Bronchus fibroblast of lung (primary cell): ENCODE measurements around the gene TMEM79. TPM values are rescaled to one million over a fixed set of nuclear protein-coding genes. Genes with fewer than 3 reads are reported as not detected.

ENCODE experiments used
- total RNA-seq: library from RNA; depleted of rRNA; stranded (reverse); fragments of >200 nt; gene quantifications from 2 replicates; pipeline ENCODE4 v1.2.3, GENCODE V29; 2015

The TMEM79 gene, protein sequence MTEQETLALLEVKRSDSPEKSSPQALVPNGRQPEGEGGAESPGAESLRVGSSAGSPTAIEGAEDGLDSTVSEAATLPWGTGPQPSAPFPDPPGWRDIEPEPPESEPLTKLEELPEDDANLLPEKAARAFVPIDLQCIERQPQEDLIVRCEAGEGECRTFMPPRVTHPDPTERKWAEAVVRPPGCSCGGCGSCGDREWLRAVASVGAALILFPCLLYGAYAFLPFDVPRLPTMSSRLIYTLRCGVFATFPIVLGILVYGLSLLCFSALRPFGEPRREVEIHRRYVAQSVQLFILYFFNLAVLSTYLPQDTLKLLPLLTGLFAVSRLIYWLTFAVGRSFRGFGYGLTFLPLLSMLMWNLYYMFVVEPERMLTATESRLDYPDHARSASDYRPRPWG
- total RNA-seq: 1.8 and 2.5 TPM in 2 replicates

DNA sequence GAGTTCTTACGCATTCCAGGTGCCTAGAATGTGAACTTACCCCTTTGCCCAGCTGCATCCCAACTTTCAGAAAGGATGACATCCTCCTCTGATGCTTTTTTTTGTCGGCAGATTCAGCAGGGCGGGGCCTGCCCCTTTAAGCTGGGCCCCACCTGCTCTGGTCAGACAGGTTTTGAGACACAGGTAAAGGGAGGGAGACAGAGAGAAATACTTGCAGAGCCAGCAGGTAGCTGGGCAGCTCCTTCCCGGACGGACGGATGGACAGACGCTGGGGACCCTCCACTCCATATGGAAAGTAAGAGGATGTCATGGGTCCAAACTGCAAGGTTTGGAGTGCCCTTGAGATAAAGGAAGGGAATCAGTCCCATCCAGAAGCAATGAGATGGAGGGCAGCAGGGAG is at the start of gene TMEM79:
Gene TMEM79 (plus strand): TSS at position 214 of the 400 bp plus-strand sequence. CDS start 902 bp downstream, outside the sequence.

DNA sequence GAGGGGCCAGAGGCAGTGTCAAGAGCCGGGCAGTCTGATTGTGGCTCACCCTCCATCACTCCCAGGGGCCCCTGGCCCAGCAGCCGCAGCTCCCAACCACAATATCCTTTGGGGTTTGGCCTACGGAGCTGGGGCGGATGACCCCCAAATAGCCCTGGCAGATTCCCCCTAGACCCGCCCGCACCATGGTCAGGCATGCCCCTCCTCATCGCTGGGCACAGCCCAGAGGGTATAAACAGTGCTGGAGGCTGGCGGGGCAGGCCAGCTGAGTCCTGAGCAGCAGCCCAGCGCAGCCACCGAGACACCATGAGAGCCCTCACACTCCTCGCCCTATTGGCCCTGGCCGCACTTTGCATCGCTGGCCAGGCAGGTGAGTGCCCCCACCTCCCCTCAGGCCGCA is 42.2 kb upstream of the TMEM79 start, which contains the start of gene BGLAP:
Gene BGLAP (plus strand): TSS at position 259 of the 400 bp plus-strand sequence. CDS start 48 bp downstream, at position 307.

DNA sequence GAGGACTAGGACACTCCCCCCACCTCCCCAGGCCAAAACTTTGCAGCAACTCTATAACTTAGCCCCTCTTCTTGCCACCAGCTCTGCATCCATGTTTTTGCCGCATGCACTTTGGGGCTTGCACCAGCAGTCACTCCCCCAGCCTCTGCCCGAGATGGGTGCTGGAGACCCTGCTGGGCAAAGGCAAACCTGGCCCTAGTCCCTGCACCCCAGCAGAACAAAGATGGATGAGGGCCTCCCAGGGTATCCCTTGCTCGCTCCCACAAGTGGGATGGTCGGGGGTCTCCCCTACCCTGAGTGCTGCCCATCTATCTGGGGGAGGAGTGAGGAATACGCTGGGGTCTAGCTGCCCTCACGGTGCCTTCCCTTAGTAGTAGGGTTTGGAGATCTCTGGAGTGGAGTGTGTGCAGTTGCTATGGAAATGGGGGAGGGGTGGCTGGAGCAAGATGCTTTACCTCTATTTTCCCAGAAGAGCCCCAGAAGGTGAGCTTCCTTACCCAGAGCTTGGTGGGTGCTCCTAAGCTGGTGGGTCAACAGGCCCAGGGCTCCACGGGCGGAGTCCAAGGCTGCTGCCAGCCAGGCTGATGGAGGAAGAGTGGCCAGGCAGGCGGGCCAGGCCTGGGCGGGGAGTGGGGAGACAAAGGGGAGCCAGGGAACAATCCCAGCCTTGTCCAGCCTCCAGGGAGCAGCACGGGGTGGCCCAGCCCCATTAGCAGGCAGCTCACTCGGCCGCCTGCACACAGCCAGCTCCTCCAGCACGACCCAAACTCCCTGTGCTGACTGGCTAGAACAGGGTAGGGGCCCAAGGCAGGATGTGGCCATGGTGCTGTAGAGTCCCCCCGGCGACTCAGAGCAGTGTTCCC is 36.4 kb upstream of the TMEM79 start, which contains the start of gene PAQR6:
Gene PAQR6 (minus strand): TSS at position 597 of the 863 bp plus-strand sequence. CDS start 1,325 bp downstream, outside the sequence.

DNA sequence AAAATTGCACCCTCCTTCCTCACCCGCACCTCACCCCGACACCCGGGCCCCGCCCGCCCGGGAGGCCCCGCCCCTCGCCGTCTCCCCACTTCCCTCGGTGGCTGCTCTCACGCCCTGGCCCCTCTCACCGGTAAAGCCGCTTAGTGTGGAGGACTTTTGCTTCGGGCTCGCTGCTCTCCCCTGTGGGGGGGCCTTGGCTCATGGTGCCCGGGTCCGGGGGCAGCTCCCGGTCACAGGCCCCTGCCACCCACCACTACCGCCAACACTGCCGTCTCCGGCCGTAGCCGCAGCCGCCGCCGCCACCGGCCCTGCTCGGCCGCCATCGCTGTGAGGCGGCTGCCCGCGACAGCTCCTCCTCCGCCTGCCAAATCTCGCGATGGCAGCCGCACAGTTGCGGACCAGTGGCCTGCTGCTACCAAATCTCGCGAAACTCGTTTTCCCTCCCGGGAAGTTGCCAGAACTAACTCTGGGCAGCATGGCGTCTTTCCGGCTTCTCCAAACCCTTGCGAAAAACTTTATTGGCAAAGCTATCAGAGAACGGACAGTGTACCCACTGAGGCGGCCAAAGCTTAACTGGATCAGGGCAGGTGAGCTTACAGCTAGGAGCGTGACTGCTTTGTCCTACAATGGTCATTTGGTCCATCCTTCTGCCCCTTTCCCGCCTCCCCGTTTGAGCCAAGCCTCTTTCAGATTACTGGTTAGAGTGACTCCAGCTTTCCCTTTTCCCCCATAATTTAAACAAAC is 1.5 kb upstream of the TMEM79 start, which contains the start of gene SMG5:
Gene SMG5 (minus strand): TSS at position 347 of the 744 bp plus-strand sequence. CDS start 145 bp downstream, at position 202.

DNA sequence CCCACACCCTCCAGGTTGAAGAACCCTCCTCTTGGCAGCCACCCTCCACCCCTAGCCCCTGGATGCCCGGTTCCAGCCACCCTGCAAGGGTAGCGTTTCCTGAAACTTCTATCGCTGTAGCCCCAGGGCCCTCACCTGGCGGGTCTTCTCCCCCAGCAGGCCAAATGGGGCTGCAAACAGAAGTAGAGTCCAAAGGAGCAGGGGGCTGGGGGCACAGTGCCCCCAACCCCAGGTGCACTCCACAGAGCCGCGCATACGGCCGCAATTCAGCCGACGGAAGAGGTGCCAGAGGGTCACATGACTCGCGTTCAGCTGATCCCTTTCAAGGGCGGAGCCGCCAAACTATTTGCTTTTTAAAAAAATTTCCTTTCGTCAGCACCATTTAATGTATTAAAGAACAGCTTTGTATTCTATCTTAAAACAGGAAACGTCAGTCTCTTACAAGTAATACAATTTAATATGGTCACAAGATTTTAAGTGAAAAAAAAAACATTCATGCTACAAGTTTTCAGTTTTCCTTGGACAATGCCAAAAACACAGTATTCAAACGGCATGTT is 11.3 kb downstream of the TMEM79 start, which contains the start of gene GLMP:
Gene GLMP (minus strand): TSS at position 289 of the 557 bp plus-strand sequence. CDS start 34 bp downstream, at position 255.

DNA sequence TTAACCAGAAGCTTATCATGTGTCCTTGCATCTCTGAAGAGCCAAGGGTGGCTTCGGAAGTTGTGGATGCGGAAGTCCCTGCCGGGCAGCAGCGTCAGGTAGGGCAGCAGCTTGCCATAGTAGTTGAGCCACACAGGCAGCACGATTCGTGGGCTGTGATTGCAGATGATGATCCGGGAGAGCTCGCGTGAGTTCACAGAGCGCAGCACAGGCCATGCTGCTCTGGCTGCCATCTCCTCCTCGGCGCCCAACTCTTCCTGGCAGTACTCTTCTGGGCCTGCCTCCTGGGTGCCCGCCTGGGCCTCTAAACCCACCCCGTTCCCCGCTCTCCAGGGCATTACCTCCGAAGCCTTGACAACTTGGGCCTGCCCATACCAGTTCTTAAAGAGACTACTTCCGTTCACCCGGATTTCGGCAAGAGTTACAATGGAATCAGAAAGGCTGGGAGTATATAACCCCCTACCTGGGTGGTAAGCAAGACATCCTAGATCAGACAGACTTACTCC is 14.8 kb downstream of the TMEM79 start, which contains the start of gene VHLL:
Gene VHLL (minus strand): TSS at position 456 of the 506 bp plus-strand sequence. CDS start 118 bp downstream, at position 338.

DNA sequence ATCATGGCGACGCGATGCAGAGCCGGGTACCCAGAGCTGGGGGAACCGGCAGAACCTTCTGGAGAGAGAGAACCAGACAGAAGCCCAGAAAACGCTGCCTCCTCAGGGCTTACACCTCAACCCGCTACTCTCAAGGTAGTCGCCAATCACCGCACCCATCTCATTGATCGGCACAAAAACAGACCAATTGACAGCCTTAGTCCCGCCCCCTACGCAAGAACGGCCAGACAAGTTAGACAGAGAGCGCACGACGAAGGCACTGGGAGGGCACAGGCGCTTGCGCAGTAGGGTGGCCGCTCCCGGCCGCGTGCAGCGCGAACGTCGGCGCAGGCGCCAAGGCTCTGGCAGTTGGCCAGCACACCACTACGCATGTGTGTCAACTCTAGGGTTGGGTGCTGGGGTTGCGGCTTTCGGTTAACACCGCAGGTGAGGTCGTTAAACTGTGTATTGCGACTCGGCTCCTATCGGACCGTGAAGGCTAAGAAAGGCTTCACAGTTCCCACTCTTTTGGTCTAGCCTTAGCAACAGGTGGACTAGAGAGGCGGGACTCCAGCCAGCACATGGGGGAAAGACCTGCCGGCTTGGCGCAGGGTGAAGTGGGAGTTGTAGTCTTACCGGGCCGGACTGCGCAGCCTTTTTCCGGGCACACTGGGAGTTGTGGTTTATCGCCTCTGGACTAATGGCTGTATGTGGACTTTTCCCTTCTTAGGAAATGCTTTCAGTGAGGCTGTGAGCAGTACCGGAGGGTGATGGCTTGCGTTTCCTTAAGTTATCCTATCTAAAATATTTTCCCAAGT is 54.3 kb downstream of the TMEM79 start, which contains the start of the genes CCT3 and TSACC:
Gene CCT3 (minus strand): TSS at position 113 of the 797 bp plus-strand sequence. CDS start 108 bp downstream, at position 5.
Gene TSACC (plus strand): TSS at position 347 of the 797 bp plus-strand sequence. CDS start 1,232 bp downstream, outside the sequence.

Other genes with a start within 250 kb of the TMEM79 start
- gene UBQLN4, start 230.5 kb upstream of the TMEM79 start, total RNA-seq: 17.3 and 17.4 TPM in 2 replicates
- 80.4 and 88.7 TPM in 2 replicates for gene LAMTOR2, start 229.5 kb upstream of the TMEM79 start, total RNA-seq
- gene RAB25, start 223.2 kb upstream of the TMEM79 start, total RNA-seq: 0.15 TPM in 1 of 2 replicates, not detected in the other
- 5.1 and 6.2 TPM in 2 replicates for gene MEX3A, start 201.9 kb upstream of the TMEM79 start, total RNA-seq
- gene LMNA, start 169.6 kb upstream of the TMEM79 start, total RNA-seq: 888 and 901 TPM in 2 replicates
- 0.67 and 0.74 TPM in 2 replicates for gene SEMA4A, start 130.7 kb upstream of the TMEM79 start, total RNA-seq
- gene SLC25A44, start 90.2 kb upstream of the TMEM79 start, total RNA-seq: 10.1 and 11.0 TPM in 2 replicates
- 78.7 and 84.4 TPM in 2 replicates for gene PMF1, start 71.3 kb upstream of the TMEM79 start, total RNA-seq
- 0.59 TPM in 1 of 2 replicates, not detected in the other for gene BGLAP, start 42.1 kb upstream of the TMEM79 start, total RNA-seq
- gene PAQR6, start 36.3 kb upstream of the TMEM79 start, total RNA-seq: 0.15 and 0.34 TPM in 2 replicates
- gene SMG5, start 1.5 kb upstream of the TMEM79 start, total RNA-seq: 32.3 and 33.0 TPM in 2 replicates
- 70.2 and 73.5 TPM in 2 replicates for gene GLMP, start 11.4 kb downstream of the TMEM79 start, total RNA-seq
- not detected in 2 replicates for gene VHLL, start 15.0 kb downstream of the TMEM79 start, total RNA-seq
- gene CCT3, start 54.0 kb downstream of the TMEM79 start, total RNA-seq: 360 and 366 TPM in 2 replicates
- 0.15 and 2.2 TPM in 2 replicates for gene TSACC, start 54.2 kb downstream of the TMEM79 start, total RNA-seq
- gene RHBG, start 84.9 kb downstream of the TMEM79 start, total RNA-seq: not detected in 2 replicates
- gene MEF2D, start 216.4 kb downstream of the TMEM79 start, total RNA-seq: 11.4 and 18.0 TPM in 2 replicates